ENCODE data around the gene POMGNT2.

Gene POMGNT2

GRCh38 chr3:43038010-43038409 is 67.9 kb downstream of the POMGNT2 start:
- H2BK15ac ChIP-seq (ENCODE audit: low read length), result no peak overlapping the region
- no peak overlapping the region for H3K4me3 ChIP-seq (ENCODE audit: low read length in 2 of 2)
- H3K14ac ChIP-seq (ENCODE audit: low read length), result no peak overlapping the region
- no peak overlapping the region for H3K27ac ChIP-seq (replicated peaks; ENCODE audit: low read length)
- H3K9ac ChIP-seq (ENCODE audit: low read depth, low read length, poor library complexity), result no peak overlapping the region
- no peak overlapping the region for H4K8ac ChIP-seq (ENCODE audit: low read depth, low read length)
- H2BK5ac ChIP-seq (ENCODE audit: low read length), result no peak overlapping the region
- no peak overlapping the region for H4K91ac ChIP-seq (ENCODE audit: low read depth, low read length, poor library complexity)
- H3K4me1 ChIP-seq (ENCODE audit: control insufficient read depth in 2 of 2, insufficient read depth in 1 of 2, low read depth in 1 of 2, low read length in 2 of 2), result no peaks in the 10 kb centered on the region
- no peaks in the 10 kb centered on the region for H3K36me3 ChIP-seq (replicated peaks in 1 of 2; ENCODE audit: control insufficient read depth in 2 of 2, insufficient read depth in 2 of 2, low read length in 2 of 2)
- no peaks in the 10 kb centered on the region for H3K79me1 ChIP-seq (ENCODE audit: low read depth, low read length)
- H2BK120ac ChIP-seq (ENCODE audit: low read depth, low read length), result no peak overlapping the region
- no peak overlapping the region for H3K4ac ChIP-seq (ENCODE audit: low read length)
- H3K23ac ChIP-seq (ENCODE audit: low read depth, low read length, poor library complexity), result no peak overlapping the region
- no peak overlapping the region for H2AK5ac ChIP-seq (ENCODE audit: low read depth, low read length)
- DNase-seq (ENCODE audit: low spot score), result no peak
- H3K27me3 ChIP-seq (ENCODE audit: control insufficient read depth in 3 of 3, insufficient read depth in 3 of 3, low read depth in 1 of 3, low read length in 3 of 3), result peaks cover 0 to 20% (median 2%) of the 10 kb centered on the region in 3 experiments
- H2BK12ac ChIP-seq (ENCODE audit: low read length), result no peak overlapping the region
- no CpG with 5 or more reads among the region's 7 CpGs for WGBS, 2 donors (ENCODE audit: extremely low coverage in 2 of 2, insufficient read length in 2 of 2, insufficient replicate concordance in 1 of 2)
- H3K9me3 ChIP-seq (replicated peaks in 1 of 2; ENCODE audit: control insufficient read depth in 2 of 2, insufficient read depth in 1 of 2, low read depth in 1 of 2, low read length in 2 of 2), result no peaks in the 10 kb centered on the region
- no peak overlapping the region for H3K18ac ChIP-seq (ENCODE audit: low read length)
- H3K4me2 ChIP-seq (ENCODE audit: insufficient read depth, low read length, poor library complexity, severe bottlenecking), result no peak overlapping the region
- H2AFZ ChIP-seq (ENCODE audit: low read length), result no peak overlapping the region

DNA sequence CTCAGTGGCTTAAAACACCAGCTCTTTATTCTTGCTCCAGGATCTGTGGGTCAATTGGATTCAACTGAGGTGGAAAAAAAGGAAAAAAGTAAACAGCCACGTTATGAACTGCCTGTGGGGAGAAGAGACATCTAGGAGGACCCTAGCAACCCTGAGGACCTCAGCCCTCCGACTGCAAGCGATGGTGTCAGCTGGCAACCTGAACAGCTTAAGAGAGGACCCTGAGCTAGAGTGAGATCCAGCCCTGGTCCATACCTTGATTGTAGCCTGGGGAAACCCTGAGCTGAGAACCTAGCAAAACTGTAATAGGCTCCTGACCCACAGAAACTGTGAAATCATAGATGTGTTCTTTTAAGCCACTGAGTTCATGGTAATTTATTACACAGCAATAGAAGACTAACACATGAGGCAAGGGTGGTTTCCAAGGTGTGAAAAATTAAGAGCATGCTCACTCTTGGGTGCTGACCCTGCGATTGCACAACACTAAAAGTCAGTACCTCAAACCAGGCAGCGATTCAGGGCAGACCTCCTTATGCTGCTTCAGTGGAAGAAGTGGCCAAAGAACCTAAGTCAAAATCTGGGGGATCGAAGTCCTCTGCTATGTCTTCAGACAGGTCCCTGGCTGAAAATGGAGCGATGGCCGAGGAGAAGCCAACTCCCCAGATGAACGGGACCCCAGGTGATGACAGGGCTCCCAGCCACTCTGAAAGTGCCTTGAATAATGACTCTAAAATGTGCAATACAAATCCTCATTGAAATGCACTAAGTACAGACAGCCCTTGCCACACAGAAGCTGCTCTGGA is 69.1 kb downstream of the POMGNT2 start:
- Histone ChIP-seq H3K4ac (ENCODE audit: low read length) (peak overlapping the region; percentile 23), H3K4me1 (ENCODE audit: control insufficient read depth in 2 of 2, insufficient read depth in 1 of 2, low read depth in 1 of 2, low read length in 2 of 2) (no peaks in the 10 kb centered on the region), H3K36me3 (replicated peaks in 1 of 2; ENCODE audit: control insufficient read depth in 2 of 2, insufficient read depth in 2 of 2, low read length in 2 of 2) (no peaks in the 10 kb centered on the region), H3K4me3 (ENCODE audit: low read length in 2 of 2) (no peak overlapping the region), H4K8ac (ENCODE audit: low read depth, low read length) (no peak overlapping the region), H2AK5ac (ENCODE audit: low read depth, low read length) (no peak overlapping the region), H4K91ac (ENCODE audit: low read depth, low read length, poor library complexity) (no peak overlapping the region), H2BK12ac (ENCODE audit: low read length) (no peak overlapping the region), H3K9ac (ENCODE audit: low read depth, low read length, poor library complexity) (no peak overlapping the region), H3K4me2 (ENCODE audit: insufficient read depth, low read length, poor library complexity, severe bottlenecking) (no peak overlapping the region), H3K27ac (replicated peaks; ENCODE audit: low read length) (no peak overlapping the region), H2BK120ac (ENCODE audit: low read depth, low read length) (no peak overlapping the region), H3K79me1 (ENCODE audit: low read depth, low read length) (no peaks in the 10 kb centered on the region), H2BK5ac (ENCODE audit: low read length) (no peak overlapping the region), H3K14ac (ENCODE audit: low read length) (no peak overlapping the region), H3K9me3 (replicated peaks in 1 of 2; ENCODE audit: control insufficient read depth in 2 of 2, insufficient read depth in 1 of 2, low read depth in 1 of 2, low read length in 2 of 2) (no peaks in the 10 kb centered on the region), H3K18ac (ENCODE audit: low read length) (no peak overlapping the region), H3K27me3 (ENCODE audit: control insufficient read depth in 3 of 3, insufficient read depth in 3 of 3, low read depth in 1 of 3, low read length in 3 of 3) (peaks cover 0 to 20% (median 2%) of the 10 kb centered on the region in 3 experiments), H3K23ac (ENCODE audit: low read depth, low read length, poor library complexity) (no peak overlapping the region), H2BK15ac (ENCODE audit: low read length) (no peak overlapping the region), H2AFZ (ENCODE audit: low read length) (no peak overlapping the region)
- WGBS, 2 donors (ENCODE audit: extremely low coverage in 2 of 2, insufficient read length in 2 of 2, insufficient replicate concordance in 1 of 2), result no CpG with 5 or more reads among the region's 9 CpGs
- DNase-seq (ENCODE audit: low spot score), result no peak

DNA sequence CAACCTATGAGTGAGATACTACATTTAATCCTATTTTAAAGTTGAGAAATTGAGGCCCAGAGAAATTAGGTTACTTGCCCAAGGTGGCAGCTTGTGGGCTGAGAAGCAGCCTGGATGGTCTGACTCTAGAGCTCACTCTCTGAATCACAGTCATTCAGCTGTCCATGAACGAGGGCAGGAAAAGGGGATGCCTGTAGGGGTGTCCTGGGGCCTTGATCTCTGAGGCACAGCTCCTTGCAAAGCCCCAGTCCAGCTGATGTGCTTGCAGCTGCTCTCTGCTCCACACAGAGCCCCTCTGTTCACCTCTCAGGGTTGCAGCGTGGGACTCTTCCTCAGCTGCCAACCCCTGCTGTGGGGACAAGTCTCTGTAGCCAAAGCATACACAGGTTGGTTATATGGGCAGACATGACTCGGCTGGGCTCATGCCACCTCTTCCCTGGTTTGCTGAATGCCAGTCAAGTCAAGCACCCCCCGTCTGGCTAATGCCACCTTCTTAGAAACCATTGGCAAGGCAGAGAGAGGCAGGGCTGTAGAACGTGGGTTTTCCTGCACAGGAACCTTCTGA is 70.0 kb downstream of the POMGNT2 start:
- H2BK12ac ChIP-seq (ENCODE audit: low read length), result peak overlapping the region; percentile 44
- H3K4ac ChIP-seq (ENCODE audit: low read length), result no peak overlapping the region
- H2AK5ac ChIP-seq (ENCODE audit: low read depth, low read length), result no peak overlapping the region
- no peak overlapping the region for H3K18ac ChIP-seq (ENCODE audit: low read length)
- H2BK120ac ChIP-seq (ENCODE audit: low read depth, low read length), result no peak overlapping the region
- no peaks in the 10 kb centered on the region for H3K36me3 ChIP-seq (replicated peaks in 1 of 2; ENCODE audit: control insufficient read depth in 2 of 2, insufficient read depth in 2 of 2, low read length in 2 of 2)
- DNase-seq (ENCODE audit: low spot score), result no peak
- WGBS, 2 donors (ENCODE audit: extremely low coverage in 2 of 2, insufficient read length in 2 of 2, insufficient replicate concordance in 1 of 2), result no CpG with 5 or more reads among the region's 5 CpGs
- H3K9ac ChIP-seq (ENCODE audit: low read depth, low read length, poor library complexity), result no peak overlapping the region
- H3K14ac ChIP-seq (ENCODE audit: low read length), result no peak overlapping the region
- no peak overlapping the region for H3K4me2 ChIP-seq (ENCODE audit: insufficient read depth, low read length, poor library complexity, severe bottlenecking)
- no peak overlapping the region for H2BK5ac ChIP-seq (ENCODE audit: low read length)
- H3K4me1 ChIP-seq (ENCODE audit: control insufficient read depth in 2 of 2, insufficient read depth in 1 of 2, low read depth in 1 of 2, low read length in 2 of 2), result no peaks in the 10 kb centered on the region
- H3K79me1 ChIP-seq (ENCODE audit: low read depth, low read length), result no peaks in the 10 kb centered on the region
- no peak overlapping the region for H4K8ac ChIP-seq (ENCODE audit: low read depth, low read length)
- no peak overlapping the region for H2BK15ac ChIP-seq (ENCODE audit: low read length)
- H3K27ac ChIP-seq (replicated peaks; ENCODE audit: low read length), result no peak overlapping the region
- no peak overlapping the region for H2AFZ ChIP-seq (ENCODE audit: low read length)
- H3K9me3 ChIP-seq (replicated peaks in 1 of 2; ENCODE audit: control insufficient read depth in 2 of 2, insufficient read depth in 1 of 2, low read depth in 1 of 2, low read length in 2 of 2), result no peaks in the 10 kb centered on the region
- H3K27me3 ChIP-seq (ENCODE audit: control insufficient read depth in 3 of 3, insufficient read depth in 3 of 3, low read depth in 1 of 3, low read length in 3 of 3), result peaks cover 0 to 20% (median 2%) of the 10 kb centered on the region in 3 experiments
- no peak overlapping the region for H3K4me3 ChIP-seq (ENCODE audit: low read length in 2 of 2)
- no peak overlapping the region for H4K91ac ChIP-seq (ENCODE audit: low read depth, low read length, poor library complexity)
- H3K23ac ChIP-seq (ENCODE audit: low read depth, low read length, poor library complexity), result no peak overlapping the region

DNA sequence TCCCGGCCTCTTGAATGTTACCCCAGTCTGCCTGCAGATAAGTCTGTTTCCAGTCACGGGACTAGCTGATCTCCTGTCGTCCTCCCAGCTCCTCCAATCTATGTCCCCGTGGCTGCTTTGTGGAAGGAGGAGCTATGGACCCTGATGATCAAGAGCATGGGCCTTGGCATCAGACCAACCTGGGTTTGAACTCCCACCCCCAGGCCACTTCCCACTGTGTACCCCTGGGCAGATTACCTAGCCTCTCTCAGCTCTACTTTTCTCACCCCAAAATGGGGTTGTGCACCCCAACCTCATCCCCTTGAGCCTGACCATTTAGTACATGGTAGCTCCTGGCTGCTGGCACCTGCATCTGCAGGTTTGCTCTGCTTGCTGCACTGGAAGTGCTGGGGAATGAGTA is 71.0 kb downstream of the POMGNT2 start:
- WGBS, 2 donors (ENCODE audit: extremely low coverage in 2 of 2, insufficient read length in 2 of 2, insufficient replicate concordance in 1 of 2), result no CpG with 5 or more reads among the region's 4 CpGs

More for the DNA sequence above, 71.0 kb downstream of the POMGNT2 start:
- no peak overlapping the region for H2BK15ac ChIP-seq (ENCODE audit: low read length)
- H3K27me3 ChIP-seq (ENCODE audit: control insufficient read depth in 3 of 3, insufficient read depth in 3 of 3, low read depth in 1 of 3, low read length in 3 of 3), result peaks cover 0 to 20% (median 2%) of the 10 kb centered on the region in 3 experiments
- no peak overlapping the region for H2BK5ac ChIP-seq (ENCODE audit: low read length)
- no peak overlapping the region for H3K4me3 ChIP-seq (ENCODE audit: low read length in 2 of 2)
- no peak overlapping the region for H2AK5ac ChIP-seq (ENCODE audit: low read depth, low read length)
- H3K27ac ChIP-seq (replicated peaks; ENCODE audit: low read length), result no peak overlapping the region
- H2BK12ac ChIP-seq (ENCODE audit: low read length), result no peak overlapping the region
- H2AFZ ChIP-seq (ENCODE audit: low read length), result no peak overlapping the region
- H3K9me3 ChIP-seq (replicated peaks in 1 of 2; ENCODE audit: control insufficient read depth in 2 of 2, insufficient read depth in 1 of 2, low read depth in 1 of 2, low read length in 2 of 2), result no peaks in the 10 kb centered on the region
- H4K8ac ChIP-seq (ENCODE audit: low read depth, low read length), result no peak overlapping the region
- no peak overlapping the region for H3K14ac ChIP-seq (ENCODE audit: low read length)
- no peak overlapping the region for H3K4ac ChIP-seq (ENCODE audit: low read length)
- H3K79me1 ChIP-seq (ENCODE audit: low read depth, low read length), result no peaks in the 10 kb centered on the region
- H4K91ac ChIP-seq (ENCODE audit: low read depth, low read length, poor library complexity), result no peak overlapping the region
- H3K23ac ChIP-seq (ENCODE audit: low read depth, low read length, poor library complexity), result no peak overlapping the region
- no peak overlapping the region for H2BK120ac ChIP-seq (ENCODE audit: low read depth, low read length)
- no peaks in the 10 kb centered on the region for H3K4me1 ChIP-seq (ENCODE audit: control insufficient read depth in 2 of 2, insufficient read depth in 1 of 2, low read depth in 1 of 2, low read length in 2 of 2)
- DNase-seq (ENCODE audit: low spot score), result no peak
- H3K4me2 ChIP-seq (ENCODE audit: insufficient read depth, low read length, poor library complexity, severe bottlenecking), result no peak overlapping the region
- H3K36me3 ChIP-seq (replicated peaks in 1 of 2; ENCODE audit: control insufficient read depth in 2 of 2, insufficient read depth in 2 of 2, low read length in 2 of 2), result no peaks in the 10 kb centered on the region
- H3K9ac ChIP-seq (ENCODE audit: low read depth, low read length, poor library complexity), result no peak overlapping the region
- H3K18ac ChIP-seq (ENCODE audit: low read length), result no peak overlapping the region
